GM18508 (cell line): ENCODE results near the gene FAM83B.
"Not testable (repeated sequence)": the region's sequence is repeated elsewhere in the genome, so short reads cannot be mapped to it uniquely, and the experiment has no call there.

Source experiments
- ATAC-seq: cut with Tn5 transposase; IDR thresholded peaks from one replicate; pipeline ENCODE4 v1.9.1; 2021; ENCODE audit warnings: moderate number of reproducible peaks; ENCODE audit not compliant: insufficient read depth, unreplicated experiment

FAM83B gene

GRCh38 chr6:54970337-54970736 is 123.8 kb downstream of the FAM83B start:
- ATAC-seq: no peak

GRCh38 chr6:54971825-54972224 is 125.3 kb downstream of the FAM83B start:
- no peak for ATAC-seq

GRCh38 chr6:54979161-54979560 is 132.6 kb downstream of the FAM83B start:
- ATAC-seq: not testable (repeated sequence)

- no peak for ATAC-seq
Measured at GRCh38 chr6:54980511-54981275, 134.1 kb downstream of the FAM83B start.

- ATAC-seq: no peak
Measured at GRCh38 chr6:54981276-54981609, 134.7 kb downstream of the FAM83B start.

- ATAC-seq: no peak
Measured at GRCh38 chr6:54981647-54982046, 135.1 kb downstream of the FAM83B start.

GRCh38 chr6:54987633-54988290 is 141.2 kb downstream of the FAM83B start:
- ATAC-seq: no peak

- ATAC-seq: no peak
Measured at GRCh38 chr6:54988576-54988975, 142.0 kb downstream of the FAM83B start.

- ATAC-seq: no peak
Measured at GRCh38 chr6:54990001-54990400, 143.4 kb downstream of the FAM83B start.
